Astrocyte (in vitro differentiated cells and primary cell): Measurements from ENCODE around the gene OR51A7. TPM values are rescaled to one million over a fixed set of nuclear protein-coding genes. Genes with fewer than 3 reads are reported as not detected.
"Not testable (repeated sequence)": the region's sequence is repeated elsewhere in the genome, so short reads cannot be mapped to it uniquely, and the experiment has no call there.

Source experiments
- DNase-seq: peaks from one replicate; pipeline ENCODE4 v3.0.0-alpha.2; 2010; ENCODE audit warnings: low read depth
- FAIRE-seq: peaks from 2 replicates; lab custom pipeline; 2011; peaks lifted over from hg19 to GRCh38; lab: Jason Lieb, UNC
- H2AFZ ChIP-seq: 2 replicates; pipeline ENCODE4 v1.6.0; 2012; ENCODE audit warnings: low read depth, low read length, inconsistent platforms
- H3K27ac ChIP-seq: 2 replicates; pipeline ENCODE4 v1.5.1; 2011; ENCODE audit warnings: low read depth, low read length, inconsistent platforms
- H3K27me3 ChIP-seq: 2 replicates; pipeline ENCODE4 v1.6.0; 2011; ENCODE audit warnings: low read length, inconsistent platforms; ENCODE audit not compliant: insufficient read depth
- H3K36me3 ChIP-seq: 2 replicates; pipeline ENCODE4 v1.5.1; 2011; ENCODE audit warnings: low read length, inconsistent platforms; ENCODE audit not compliant: insufficient read depth
- H3K4me1 ChIP-seq: 2 replicates; pipeline ENCODE4 v1.5.1; 2011; ENCODE audit warnings: low read length, inconsistent platforms; ENCODE audit not compliant: insufficient read depth
- H3K4me2 ChIP-seq: 2 replicates; pipeline ENCODE4 v1.6.0; 2012; ENCODE audit warnings: low read length, inconsistent platforms
- H3K4me3 ChIP-seq: 2 replicates; pipeline ENCODE4 v1.5.1; 2011; ENCODE audit warnings: low read depth, mild to moderate bottlenecking, low read length, inconsistent platforms; ENCODE audit not compliant: insufficient read depth
- H3K79me2 ChIP-seq: 2 replicates; pipeline ENCODE4 v1.6.0; 2012; ENCODE audit warnings: mild to moderate bottlenecking, low read length, inconsistent platforms; ENCODE audit not compliant: insufficient read depth
- H3K9ac ChIP-seq: 2 replicates; pipeline ENCODE4 v1.6.0; 2012; ENCODE audit warnings: mild to moderate bottlenecking, low read length, inconsistent platforms
- H3K9me3 ChIP-seq: 2 replicates; pipeline ENCODE4 v1.5.1; 2012; ENCODE audit warnings: low read depth, mild to moderate bottlenecking, low read length, inconsistent platforms; ENCODE audit not compliant: insufficient read depth
- H4K20me1 ChIP-seq: 2 replicates; pipeline ENCODE4 v1.6.0; 2012; ENCODE audit warnings: low read length, inconsistent platforms; ENCODE audit not compliant: insufficient read depth
- H3K27ac Mint-ChIP-seq: one replicate; pipeline ENCODE4 v1.8.0; 2021; ENCODE audit warnings: mild to moderate bottlenecking, mixed read lengths; ENCODE audit not compliant: unreplicated experiment
- H3K27me3 Mint-ChIP-seq: one replicate; pipeline ENCODE4 v1.8.0; 2021; ENCODE audit warnings: low read depth, mixed read lengths; ENCODE audit not compliant: unreplicated experiment
- H3K36me3 Mint-ChIP-seq: one replicate; pipeline ENCODE4 v1.8.0; 2021; ENCODE audit warnings: low read depth, mixed read lengths; ENCODE audit not compliant: unreplicated experiment
- H3K4me1 Mint-ChIP-seq: one replicate; pipeline ENCODE4 v1.8.0; 2021; ENCODE audit warnings: low read depth, mixed read lengths; ENCODE audit not compliant: unreplicated experiment
- H3K4me3 Mint-ChIP-seq: one replicate; pipeline ENCODE4 v1.8.0; 2021; ENCODE audit warnings: mild to moderate bottlenecking, moderate library complexity, mixed read lengths; ENCODE audit not compliant: unreplicated experiment
- H3K9me3 Mint-ChIP-seq: one replicate; pipeline ENCODE4 v1.8.0; 2021; ENCODE audit warnings: mild to moderate bottlenecking, mixed read lengths; ENCODE audit not compliant: unreplicated experiment
- CTCF ChIP-seq: IDR thresholded peaks from 2 replicates; pipeline ENCODE4 v1.5.1; 2011; ENCODE audit warnings: low read depth, mild to moderate bottlenecking, inconsistent platforms, low read length, moderate library complexity; ENCODE audit not compliant: insufficient read depth
- EZH2 ChIP-seq: IDR thresholded peaks from 2 replicates; pipeline ENCODE4 v1.6.1; 2012; ENCODE audit warnings: mild to moderate bottlenecking, low read length, inconsistent platforms; ENCODE audit not compliant: insufficient read depth
- total RNA-seq: library from RNA; stranded (reverse); gene quantifications from 2 replicates; pipeline ENCODE4 v1.2.1, GENCODE V29; 2021

The OR51A7 gene
- total RNA-seq, 1 donor from 2014 or later, result not detected

DNA sequence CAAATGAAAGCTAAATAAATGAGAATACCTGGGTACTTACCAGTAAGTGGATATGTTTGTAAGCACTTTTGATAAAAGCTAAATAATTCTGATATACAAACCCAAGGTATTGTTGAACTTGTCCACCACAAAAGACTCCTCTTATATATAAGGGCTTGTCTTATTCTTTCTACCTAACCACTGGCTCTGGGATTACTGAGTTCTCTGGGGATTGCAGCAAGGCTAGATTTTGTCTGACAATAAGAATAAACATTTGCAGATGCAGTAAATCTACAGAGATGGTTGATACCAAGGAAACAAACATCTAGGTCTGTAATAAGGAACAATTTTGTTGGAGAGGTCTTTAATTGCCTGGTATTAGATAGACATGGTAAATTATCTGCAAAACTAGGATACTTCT is 43.9 kb downstream of the OR51A7 start, which contains the start of gene OR51A4:
Gene OR51A4, minus strand, starts transcription at position 101 of the 400 bp plus-strand sequence. CDS start 505 bp downstream, outside the sequence.
- no peaks in the 10 kb centered on the region for H3K79me2 ChIP-seq
- H3K4me1 ChIP-seq, result no peaks in the 10 kb centered on the region
- no peaks in the 10 kb centered on the region for H3K4me1 Mint-ChIP-seq
- no peak within 1 kb of the TSS for H2AFZ ChIP-seq
- no peak within 1 kb of the TSS for H3K27ac ChIP-seq
- DNase-seq (no peak), FAIRE-seq (no peak)
- H3K27me3 ChIP-seq, result no peaks in the 10 kb centered on the region
- TF ChIP-seq EZH2 (no peak), CTCF (no peak)
- no peak within 1 kb of the TSS for H3K4me2 ChIP-seq
- H3K4me3 ChIP-seq, result no peak within 1 kb of the TSS
- no peaks in the 10 kb centered on the region for H3K27me3 Mint-ChIP-seq
- no peaks in the 10 kb centered on the region for H3K9me3 ChIP-seq
- no peak within 1 kb of the TSS for H3K27ac Mint-ChIP-seq
- H3K4me3 Mint-ChIP-seq, result no peak within 1 kb of the TSS
- no peaks in the 10 kb centered on the region for H3K36me3 ChIP-seq
- H4K20me1 ChIP-seq, result no peaks in the 10 kb centered on the region
- no peak within 1 kb of the TSS for H3K9ac ChIP-seq
- no peaks in the 10 kb centered on the region for H3K36me3 Mint-ChIP-seq
- H3K9me3 Mint-ChIP-seq, result no peaks in the 10 kb centered on the region

- not testable (repeated sequence) for H2AFZ ChIP-seq, H3K27me3 Mint-ChIP-seq
These were observed 52.0 kb downstream of the OR51A7 start, which contains the start of gene OR51A2 for GRCh38 chr11:4955613-4956012. Gene OR51A2, minus strand, starts transcription at chr11:4955713. Its CDS starts 0 bp downstream, at chr11:4955713.

GRCh38 chr11:4957396-4957795 is 53.8 kb downstream of the OR51A7 start:
- no peaks in the 10 kb centered on the region for H3K36me3 ChIP-seq
- no peaks in the 10 kb centered on the region for H3K9me3 ChIP-seq
- no peak for FAIRE-seq
- no peak overlapping the region for H3K27ac ChIP-seq
- Mint-ChIP-seq H3K27ac (no peak overlapping the region), H3K4me1 (no peaks in the 10 kb centered on the region), H3K36me3 (no peaks in the 10 kb centered on the region), H3K4me3 (no peak overlapping the region), H3K27me3 (no peaks in the 10 kb centered on the region), H3K9me3 (no peaks in the 10 kb centered on the region)
- H2AFZ ChIP-seq, result no peak overlapping the region
- DNase-seq, result no peak
- H3K27me3 ChIP-seq, result no peaks in the 10 kb centered on the region
- no peaks in the 10 kb centered on the region for H3K79me2 ChIP-seq
- TF ChIP-seq EZH2 (no peak), CTCF (no peak)
- no peak overlapping the region for H3K4me2 ChIP-seq
- H3K4me1 ChIP-seq, result no peaks in the 10 kb centered on the region
- H4K20me1 ChIP-seq, result no peaks in the 10 kb centered on the region
- no peak overlapping the region for H3K4me3 ChIP-seq
- no peak overlapping the region for H3K9ac ChIP-seq

More at GRCh38 chr11:4955613-4956012, 52.0 kb downstream of the OR51A7 start, which contains the start of gene OR51A2:
- not testable (repeated sequence) for H3K4me3 ChIP-seq, H3K27ac ChIP-seq, FAIRE-seq, H3K4me3 Mint-ChIP-seq, H3K27ac Mint-ChIP-seq, H3K9me3 Mint-ChIP-seq, H3K4me2 ChIP-seq, H3K79me2 ChIP-seq, DNase-seq, H3K4me1 Mint-ChIP-seq, H3K9me3 ChIP-seq, H3K36me3 ChIP-seq, H3K27me3 ChIP-seq, H3K36me3 Mint-ChIP-seq, H4K20me1 ChIP-seq, H3K9ac ChIP-seq, H3K4me1 ChIP-seq

Other genes with a start within 250 kb of the OR51A7 start
- 0.27 and 0.38 TPM in 2 replicates for gene OR51E2, start 205.9 kb upstream of the OR51A7 start, total RNA-seq
- not detected in 2 replicates for gene MMP26, start 199.0 kb upstream of the OR51A7 start, total RNA-seq
- not detected in 2 replicates for gene OR51F1, start 133.8 kb upstream of the OR51A7 start, total RNA-seq
- not detected in 2 replicates for gene OR52R1, start 99.4 kb upstream of the OR51A7 start, total RNA-seq
- not detected in 2 replicates for gene OR51F2, start 82.5 kb upstream of the OR51A7 start, total RNA-seq
- gene OR51S1, start 54.6 kb upstream of the OR51A7 start, total RNA-seq, result not detected in 2 replicates
- not detected in 2 replicates for gene OR51T1, start 21.9 kb upstream of the OR51A7 start, total RNA-seq
- gene OR51G2, start 15.6 kb downstream of the OR51A7 start, total RNA-seq, result not detected in 2 replicates
- not detected in 2 replicates for gene OR51G1, start 20.6 kb downstream of the OR51A7 start, total RNA-seq
- gene OR51A4, start 43.8 kb downstream of the OR51A7 start, total RNA-seq, result not detected in 2 replicates
- not detected in 2 replicates for gene OR51A2, start 51.9 kb downstream of the OR51A7 start, total RNA-seq
- not detected in 2 replicates for gene OR51L1, start 91.1 kb downstream of the OR51A7 start, total RNA-seq
- gene OR52J3, start 142.7 kb downstream of the OR51A7 start, total RNA-seq, result not detected in 2 replicates
- gene OR52E2, start 155.8 kb downstream of the OR51A7 start, total RNA-seq, result not detected in 2 replicates
- 0.31 TPM in 1 of 2 replicates, not detected in the other for gene OR52E1, start 165.8 kb downstream of the OR51A7 start, total RNA-seq
- gene OR52A5, start 234.6 kb downstream of the OR51A7 start, total RNA-seq, result not detected in 2 replicates